Measurements from ENCODE around the gene HK1.

DNA sequence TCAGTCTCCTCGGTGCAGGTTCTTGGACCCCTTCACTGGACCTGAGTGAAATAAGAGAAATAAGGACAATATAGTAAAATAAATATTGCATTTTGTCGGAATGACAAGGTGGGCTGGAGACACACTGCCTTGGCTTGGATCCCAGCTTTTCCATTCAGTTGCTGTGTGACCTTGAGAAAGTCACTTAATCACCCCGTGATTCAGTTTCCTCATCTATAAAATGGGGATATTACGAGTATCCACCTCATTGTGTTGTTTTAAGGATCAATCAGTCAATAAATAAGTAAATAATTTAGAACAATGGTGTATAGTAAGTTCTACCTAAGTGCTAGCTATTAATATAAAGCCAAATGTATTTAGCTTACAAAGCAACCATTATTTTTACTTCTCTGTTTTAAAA lies 29.1 kb downstream of the HK1 start:
- no peak for TF ChIP-seq CTCF (IDR thresholded peaks at IDR 0.05)
- no peak for TF ChIP-seq POLR2A (IDR thresholded peaks at IDR 0.05)
